ENCODE data around the gene SNX10. TPM values are rescaled to one million over a fixed set of nuclear protein-coding genes. Genes with fewer than 3 reads are reported as not detected.

Gene SNX10
- polyA plus RNA-seq, 3 donors = 68.0 to 250 (median 219) TPM

DNA sequence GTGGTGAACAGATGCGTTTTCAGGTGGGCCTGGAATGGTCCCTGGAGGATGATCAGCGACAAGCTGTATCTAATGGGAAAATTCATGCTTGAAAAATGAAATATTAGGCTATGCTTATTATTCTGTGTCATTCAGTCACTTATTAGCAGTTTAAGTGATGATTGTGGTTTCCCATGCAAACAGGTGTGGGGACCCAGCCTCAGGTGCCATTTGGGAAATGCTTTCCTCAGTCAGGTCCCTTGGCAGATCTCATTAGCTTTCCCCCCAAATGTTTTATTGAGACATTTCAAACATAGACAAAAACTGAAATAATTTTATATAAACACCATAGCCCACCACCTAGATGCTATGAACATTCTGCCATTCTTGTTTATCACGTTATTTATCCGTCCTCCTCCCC is 411 bp upstream of the SNX10 start:
- H3K36me3 Mint-ChIP-seq = peaks cover 12 to 16% of the 10 kb centered on the region in 2 donors
- Histone ChIP-seq H3K79me2 (ENCODE audit: insufficient read depth, low read length) (peaks cover 43% of the 10 kb centered on the region), H4K20me1 (ENCODE audit: insufficient read depth, low read length) (peaks cover 5% of the 10 kb centered on the region), H2AFZ (ENCODE audit: insufficient read depth, low read depth, low read length, poor library complexity, severe bottlenecking) (peak overlapping the region; percentile 93), H3K9me3 (replicated peaks in 1 of 2; ENCODE audit: control insufficient read depth in 1 of 2, insufficient read depth in 1 of 2, low read length in 2 of 2) (no peaks in the 10 kb centered on the region), H3K27ac (ENCODE audit: low read depth in 1 of 2, low read length in 2 of 2) (peak overlapping the region in 1 of 2 donors; percentile 94), H3K4me3 (replicated peaks in 1 of 3; ENCODE audit: low read depth in 2 of 3, low read length in 3 of 3) (peak overlapping the region; percentile 96 to 99 (median 97)), H3K27me3 (ENCODE audit: control insufficient read depth in 2 of 2, insufficient read depth in 2 of 2, low read length in 2 of 2) (no peaks in the 10 kb centered on the region), H3K4me2 (replicated peaks; ENCODE audit: extremely low read depth, low read length, poor library complexity, severe bottlenecking) (peak overlapping the region; percentile 88), H3K9ac (ENCODE audit: insufficient read depth, low read length, poor library complexity, severe bottlenecking) (peak overlapping the region; percentile 94), H3K36me3 (replicated peaks in 1 of 2; ENCODE audit: control insufficient read depth in 1 of 2, insufficient read depth in 2 of 2, low read length in 2 of 2) (peaks cover 5 to 16% of the 10 kb centered on the region in 2 donors), H3K4me1 (ENCODE audit: control insufficient read depth in 1 of 2, insufficient read depth in 2 of 2, low read length in 2 of 2) (peaks cover 50 to 62% of the 10 kb centered on the region in 2 donors)
- intact Hi-C loops (cut with micrococcal nuclease) = loop anchor here in 1 of 2 donors (5.0 kb wide), 3 partner anchors 46 to 89 kb away; partner anchors contain the start of genes CBX3 and HNRNPA2B1
- TF ChIP-seq, protein P1, sequence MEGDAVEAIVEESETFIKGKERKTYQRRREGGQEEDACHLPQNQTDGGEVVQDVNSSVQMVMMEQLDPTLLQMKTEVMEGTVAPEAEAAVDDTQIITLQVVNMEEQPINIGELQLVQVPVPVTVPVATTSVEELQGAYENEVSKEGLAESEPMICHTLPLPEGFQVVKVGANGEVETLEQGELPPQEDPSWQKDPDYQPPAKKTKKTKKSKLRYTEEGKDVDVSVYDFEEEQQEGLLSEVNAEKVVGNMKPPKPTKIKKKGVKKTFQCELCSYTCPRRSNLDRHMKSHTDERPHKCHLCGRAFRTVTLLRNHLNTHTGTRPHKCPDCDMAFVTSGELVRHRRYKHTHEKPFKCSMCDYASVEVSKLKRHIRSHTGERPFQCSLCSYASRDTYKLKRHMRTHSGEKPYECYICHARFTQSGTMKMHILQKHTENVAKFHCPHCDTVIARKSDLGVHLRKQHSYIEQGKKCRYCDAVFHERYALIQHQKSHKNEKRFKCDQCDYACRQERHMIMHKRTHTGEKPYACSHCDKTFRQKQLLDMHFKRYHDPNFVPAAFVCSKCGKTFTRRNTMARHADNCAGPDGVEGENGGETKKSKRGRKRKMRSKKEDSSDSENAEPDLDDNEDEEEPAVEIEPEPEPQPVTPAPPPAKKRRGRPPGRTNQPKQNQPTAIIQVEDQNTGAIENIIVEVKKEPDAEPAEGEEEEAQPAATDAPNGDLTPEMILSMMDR (IDR thresholded peaks at IDR 0.05) = no peak
- peaks cover 0 to 1% (median 1%) of the 10 kb centered on the region in 3 donors for H3K27me3 Mint-ChIP-seq (ENCODE audit: low read depth in 3 of 3)
- DNase-seq = no peak
- no CpG with 5 or more reads among the region's 4 CpGs for WGBS (ENCODE audit: insufficient coverage)
- no peaks in the 10 kb centered on the region for H3K9me3 Mint-ChIP-seq
- peak overlapping the region in 4 of 7 donors; percentile 75 to 93 (median 84) for H3K27ac Mint-ChIP-seq
- peak overlapping the region; percentile 85 to 97 for H3K4me3 Mint-ChIP-seq
- H3K4me1 Mint-ChIP-seq = peaks cover 55% of the 10 kb centered on the region

DNA sequence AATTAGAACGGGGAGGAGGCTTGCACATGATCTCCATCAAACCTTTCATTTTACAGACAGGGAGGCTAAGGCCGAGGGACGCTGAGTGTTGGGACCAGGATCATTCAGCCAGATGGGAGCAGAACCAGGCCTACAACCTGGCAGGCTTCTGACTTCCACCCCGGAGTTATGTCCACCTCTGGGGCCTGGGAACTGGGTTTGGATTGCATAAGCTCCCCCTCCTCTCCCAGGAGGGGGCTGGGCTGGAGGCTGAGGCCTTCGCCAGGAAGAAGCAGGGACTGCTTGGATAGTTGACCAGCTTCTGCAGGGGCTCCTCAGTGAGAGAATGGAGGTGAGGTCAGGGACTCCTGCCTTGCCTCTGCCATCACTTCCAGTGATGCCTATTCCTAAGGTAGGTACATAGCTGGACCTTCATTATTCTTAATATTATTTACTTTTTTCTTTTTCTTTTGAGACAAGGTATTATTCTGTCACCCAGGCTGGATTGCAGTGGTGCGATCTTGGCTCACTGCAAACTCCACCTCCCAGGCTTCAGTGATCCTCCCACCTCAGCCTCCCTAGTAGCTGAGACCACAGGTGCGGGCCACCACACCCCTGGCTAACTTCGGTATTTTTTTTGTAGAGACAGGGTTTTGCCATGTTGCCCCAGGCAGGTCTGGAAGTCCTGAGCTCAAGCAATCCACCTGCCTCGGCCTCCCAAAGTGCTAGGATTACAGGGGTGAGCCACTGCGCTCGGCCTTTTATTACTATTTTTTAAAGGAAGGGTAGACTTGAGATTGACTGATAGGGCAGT is 1.3 kb downstream of the SNX10 start:
- no peaks in the 10 kb centered on the region for H3K9me3 Mint-ChIP-seq
- Histone ChIP-seq H3K36me3 (replicated peaks in 1 of 2; ENCODE audit: control insufficient read depth in 1 of 2, insufficient read depth in 2 of 2, low read length in 2 of 2) (peaks cover 5 to 16% of the 10 kb centered on the region in 2 donors), H3K27ac (ENCODE audit: low read depth in 1 of 2, low read length in 2 of 2) (peak overlapping the region; percentile 92 to 94), H2AFZ (ENCODE audit: insufficient read depth, low read depth, low read length, poor library complexity, severe bottlenecking) (peak overlapping the region; percentile 93), H3K4me1 (ENCODE audit: control insufficient read depth in 1 of 2, insufficient read depth in 2 of 2, low read length in 2 of 2) (peaks cover 54 to 67% of the 10 kb centered on the region in 2 donors), H3K9ac (ENCODE audit: insufficient read depth, low read length, poor library complexity, severe bottlenecking) (peak overlapping the region; percentile 94), H3K4me3 (replicated peaks in 1 of 3; ENCODE audit: low read depth in 2 of 3, low read length in 3 of 3) (peak overlapping the region; percentile 96 to 99 (median 97)), H3K4me2 (replicated peaks; ENCODE audit: extremely low read depth, low read length, poor library complexity, severe bottlenecking) (peak overlapping the region; percentile 88), H4K20me1 (ENCODE audit: insufficient read depth, low read length) (peaks cover 5% of the 10 kb centered on the region), H3K9me3 (replicated peaks in 1 of 2; ENCODE audit: control insufficient read depth in 1 of 2, insufficient read depth in 1 of 2, low read length in 2 of 2) (no peaks in the 10 kb centered on the region), H3K79me2 (ENCODE audit: insufficient read depth, low read length) (peaks cover 60% of the 10 kb centered on the region), H3K27me3 (ENCODE audit: control insufficient read depth in 2 of 2, insufficient read depth in 2 of 2, low read length in 2 of 2) (no peaks in the 10 kb centered on the region)
- peak overlapping the region; percentile 97 for H3K4me3 Mint-ChIP-seq
- DNase-seq = peak in 2 of 3 donors; percentile 44 to 47
- WGBS (ENCODE audit: insufficient coverage) = 60% methylated on average over 1 of the region's 11 CpGs
- TF ChIP-seq, protein P1 (IDR thresholded peaks at IDR 0.05) = no peak
- H3K36me3 Mint-ChIP-seq = peaks cover 16 to 22% of the 10 kb centered on the region in 2 donors
- intact Hi-C loops (cut with micrococcal nuclease) = loop anchor here in 1 of 2 donors (5.0 kb wide), 3 partner anchors 44 to 91 kb away; partner anchors contain the start of genes CBX3 and HNRNPA2B1
- H3K4me1 Mint-ChIP-seq = peaks cover 55% of the 10 kb centered on the region
- H3K27ac Mint-ChIP-seq = peak overlapping the region; percentile 93 to 98 (median 96)
- peaks cover 0 to 1% (median 1%) of the 10 kb centered on the region in 3 donors for H3K27me3 Mint-ChIP-seq (ENCODE audit: low read depth in 3 of 3)
